Medulla oblongata (tissue), 1 donor: ENCODE measurements around the gene TBC1D8.

Experiments
- DNase-seq: peaks from one replicate; pipeline ENCODE4 v3.0.0-alpha.2; 2015; ENCODE audit errors: extremely low spot score

TBC1D8 gene

GRCh38 chr2:100980046-100980445 lies 171.1 kb downstream of the TBC1D8 start:
- DNase-seq = no peak

DNA sequence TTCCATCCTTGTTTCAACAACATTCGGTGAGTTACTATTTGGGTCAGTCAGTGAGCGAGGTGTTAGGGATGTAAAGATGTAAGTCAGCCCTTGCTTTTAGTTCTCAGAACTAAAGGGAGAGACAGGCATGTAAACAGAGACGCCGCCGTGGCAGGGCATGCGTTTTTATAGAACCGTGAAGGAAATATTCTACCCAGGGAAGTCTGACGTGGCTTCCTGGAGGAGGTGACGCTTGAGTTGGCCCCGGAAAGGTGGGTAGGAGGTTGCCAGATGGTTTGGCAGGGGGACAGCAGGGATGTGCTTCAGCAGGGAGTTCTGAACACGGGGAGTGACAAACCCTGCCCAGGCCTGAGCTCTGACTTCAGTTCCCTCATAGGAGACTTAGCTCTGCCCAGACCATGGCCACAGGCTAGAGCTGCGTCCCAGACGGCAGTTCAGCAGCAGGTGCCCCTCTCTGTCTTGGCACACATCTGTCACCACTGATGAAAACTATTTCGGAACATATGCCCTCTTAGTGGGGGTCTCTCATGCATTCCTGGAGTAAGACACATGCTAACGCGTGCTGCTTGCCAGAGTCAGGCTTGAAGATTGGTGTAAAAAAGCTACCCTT lies 172.5 kb downstream of the TBC1D8 start:
- no peak for DNase-seq

DNA sequence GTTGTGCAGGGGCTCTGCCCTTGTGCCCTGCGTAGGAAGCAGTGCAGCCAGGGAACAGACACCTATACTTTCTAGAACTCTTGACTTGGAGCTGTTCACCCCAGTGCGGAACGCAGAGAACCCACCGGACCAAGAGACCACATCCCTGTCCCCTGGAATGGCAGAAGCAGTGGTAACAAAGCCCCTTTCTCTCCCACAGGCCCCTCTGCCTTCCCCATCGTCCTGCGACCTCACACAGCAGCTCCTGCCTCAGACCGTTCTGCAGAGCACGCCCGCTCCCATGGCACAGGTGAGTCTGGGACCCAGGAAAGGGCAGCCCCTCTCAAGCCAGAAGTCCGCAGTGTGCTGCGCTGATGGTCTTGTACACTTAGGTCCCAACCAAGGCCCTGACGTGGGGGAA lies 173.7 kb downstream of the TBC1D8 start:
- DNase-seq = no peak

DNA sequence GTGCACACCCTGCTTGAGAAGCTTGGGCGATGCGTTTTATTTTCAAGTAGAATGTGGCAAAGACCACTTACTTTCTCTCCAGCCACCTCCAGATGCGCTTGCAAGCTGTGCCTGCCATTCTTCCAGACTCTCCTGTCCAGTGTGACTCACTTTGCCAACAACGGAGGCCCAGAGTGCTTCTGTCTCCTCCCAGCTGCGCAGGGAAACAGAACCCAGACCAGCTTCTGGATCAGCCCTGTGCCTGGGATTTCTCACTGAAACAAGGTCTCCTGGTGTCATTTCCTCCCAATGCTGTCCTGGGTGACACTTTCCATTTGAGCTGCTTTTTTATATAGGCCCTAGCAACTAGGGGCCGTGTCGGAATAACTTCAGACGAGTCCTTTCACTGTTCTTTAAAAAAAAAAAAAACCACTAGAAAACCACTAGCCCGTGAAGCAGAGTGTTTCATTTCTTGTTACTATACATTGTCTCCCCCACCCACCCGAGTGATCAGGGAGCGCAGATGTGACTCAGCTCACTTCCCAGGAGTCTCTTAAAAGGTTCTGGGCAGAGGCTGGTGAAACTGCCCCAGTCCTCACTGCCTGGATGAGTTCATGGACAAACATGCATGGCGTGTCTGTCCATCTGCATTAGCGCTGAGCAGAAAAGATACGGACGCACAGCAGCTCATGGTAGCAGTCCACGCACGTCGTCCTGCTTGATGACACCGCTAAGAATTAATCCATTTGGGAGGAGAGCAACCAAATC lies 174.4 kb downstream of the TBC1D8 start:
- no peak for DNase-seq

- no peak for DNase-seq
Measured at GRCh38 chr2:100976061-100976460, 175.1 kb downstream of the TBC1D8 start.

- no peak for DNase-seq
Measured at GRCh38 chr2:100975521-100975785, 175.7 kb downstream of the TBC1D8 start.

- no peak for DNase-seq
Measured at GRCh38 chr2:100974712-100975520, 176.3 kb downstream of the TBC1D8 start.

GRCh38 chr2:100972452-100972851 lies 178.7 kb downstream of the TBC1D8 start:
- no peak for DNase-seq

DNA sequence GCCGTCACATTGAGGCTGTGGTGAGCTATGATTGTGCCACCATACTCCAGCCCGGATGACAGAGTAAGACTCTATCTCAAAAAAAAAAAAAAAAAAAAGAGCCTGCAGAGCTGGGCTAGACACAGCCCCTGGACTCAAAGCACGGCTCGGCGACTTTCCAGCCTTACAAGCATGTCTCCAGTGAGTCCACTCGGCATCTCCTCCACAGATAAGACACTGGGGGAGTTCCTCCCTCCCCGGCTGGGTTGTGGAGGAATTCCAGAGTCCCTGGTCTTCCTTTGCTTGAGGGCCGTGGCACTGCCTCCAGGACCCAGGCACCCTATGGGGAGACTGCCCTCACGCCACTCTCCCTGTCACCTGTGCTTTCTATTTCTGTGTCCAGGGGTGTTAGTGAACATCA lies 180.0 kb downstream of the TBC1D8 start:
- DNase-seq = no peak

DNA sequence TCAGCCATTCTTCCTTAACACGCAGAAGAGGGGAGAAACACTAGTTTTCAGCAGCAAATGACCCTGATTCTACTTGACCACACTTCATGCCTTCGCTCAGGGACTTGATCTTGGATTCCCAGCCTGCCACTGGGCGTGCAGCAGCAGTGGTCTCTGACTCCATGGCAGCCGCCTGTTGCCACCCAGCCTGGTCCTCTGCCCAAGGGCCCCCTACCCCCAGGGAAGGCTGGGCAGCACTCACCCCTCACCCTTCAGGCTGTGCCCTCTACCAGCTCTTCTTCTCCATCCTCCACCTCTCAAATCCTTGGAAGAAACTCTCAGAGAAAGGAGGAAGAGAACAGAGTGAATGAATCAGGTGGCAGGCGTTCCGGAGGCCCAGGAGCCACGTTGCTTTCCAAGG lies 181.2 kb downstream of the TBC1D8 start:
- DNase-seq = no peak

DNA sequence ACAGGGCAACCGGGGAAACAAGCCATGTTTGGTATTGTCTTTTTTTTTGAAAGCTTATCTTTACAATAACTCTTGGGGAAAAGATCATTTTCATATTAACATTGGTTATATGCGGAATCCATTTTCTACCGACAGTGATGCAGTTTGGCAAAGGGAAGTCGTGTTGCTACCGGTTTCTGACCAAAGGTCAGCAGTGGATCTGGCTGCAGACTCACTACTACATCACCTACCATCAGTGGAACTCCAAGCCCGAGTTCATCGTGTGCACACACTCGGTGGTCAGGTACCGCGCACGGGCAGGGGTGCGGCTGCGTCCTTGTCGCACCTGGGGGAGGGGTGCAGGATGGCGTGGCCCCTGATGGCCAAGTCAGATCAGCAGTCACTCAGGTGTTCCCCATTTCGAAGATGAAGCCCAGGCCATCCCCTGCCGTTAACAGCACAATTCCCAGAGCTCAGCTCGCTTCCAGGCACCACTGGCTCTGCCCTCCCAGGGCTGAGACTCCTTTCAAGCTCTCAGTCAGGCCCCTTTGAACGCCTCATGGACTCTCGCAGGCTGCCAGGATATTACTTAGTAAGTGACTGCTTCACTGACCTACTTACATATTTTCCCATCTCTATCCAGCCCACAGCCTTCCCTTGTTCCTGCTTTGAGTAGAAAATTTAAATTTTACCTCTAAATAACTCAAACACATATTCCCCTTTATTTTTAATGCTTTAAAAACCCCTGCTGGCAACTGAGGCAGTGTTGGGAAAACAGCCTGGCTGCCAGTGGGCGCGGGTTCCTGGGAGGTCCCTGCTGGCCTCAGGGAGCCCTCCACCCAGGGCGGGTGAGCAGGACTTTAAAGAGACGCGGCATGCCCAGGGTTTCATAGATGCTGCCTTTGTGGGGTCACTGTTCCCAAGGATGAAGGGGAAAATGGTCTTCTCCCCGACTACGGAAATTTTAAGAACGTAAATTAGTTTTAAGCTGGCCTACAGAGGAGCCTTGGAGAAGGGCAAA lies 182.7 kb downstream of the TBC1D8 start:
- peak; percentile 9 for DNase-seq

- DNase-seq = peak; percentile 21
Measured at GRCh38 chr2:100967716-100968115, 183.5 kb downstream of the TBC1D8 start.

GRCh38 chr2:100965596-100965995 lies 185.6 kb downstream of the TBC1D8 start:
- no peak for DNase-seq

DNA sequence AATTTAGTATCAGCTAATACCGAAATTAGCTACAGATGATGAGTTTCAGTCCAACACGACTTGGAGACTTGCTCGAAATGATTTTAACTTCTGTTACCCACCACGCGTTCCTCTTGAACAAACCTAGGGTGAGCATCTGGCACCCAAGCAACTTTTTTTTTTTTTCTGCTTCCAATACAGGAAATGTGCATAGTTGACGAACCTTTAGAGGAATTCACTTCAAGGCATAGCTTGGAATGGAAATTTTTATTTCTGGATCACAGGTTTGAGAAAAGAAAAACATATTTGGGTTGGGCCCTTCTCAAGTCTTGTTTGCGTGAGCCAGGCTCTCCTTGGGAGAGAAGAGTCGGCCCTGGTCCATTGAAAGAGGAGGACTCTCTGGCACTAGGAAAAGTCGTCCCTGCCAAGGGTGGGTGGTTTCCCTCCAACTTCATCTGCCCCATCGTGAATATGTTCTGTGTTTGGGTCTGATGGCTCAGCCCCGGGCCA lies 186.5 kb downstream of the TBC1D8 start:
- no peak for DNase-seq

DNA sequence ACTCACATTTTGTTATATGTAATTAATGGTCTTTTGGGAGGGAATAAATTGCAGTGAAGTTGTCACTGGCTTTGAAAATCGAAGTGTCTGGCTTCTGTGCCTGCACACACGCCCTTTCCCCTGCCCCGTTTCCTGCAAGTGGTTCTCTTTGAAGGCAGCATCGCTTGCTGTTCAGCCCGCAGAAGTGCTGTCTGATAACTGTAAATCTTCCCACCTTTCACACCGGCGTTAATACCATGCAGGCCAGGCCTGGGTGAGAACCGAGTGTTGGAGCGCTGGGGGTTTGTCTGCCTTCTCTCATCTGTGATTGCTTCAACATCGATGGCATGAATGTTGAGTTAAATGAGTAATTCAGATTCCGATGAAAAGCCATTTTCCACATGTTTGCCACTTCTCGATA lies 187.0 kb downstream of the TBC1D8 start:
- DNase-seq = no peak

DNA sequence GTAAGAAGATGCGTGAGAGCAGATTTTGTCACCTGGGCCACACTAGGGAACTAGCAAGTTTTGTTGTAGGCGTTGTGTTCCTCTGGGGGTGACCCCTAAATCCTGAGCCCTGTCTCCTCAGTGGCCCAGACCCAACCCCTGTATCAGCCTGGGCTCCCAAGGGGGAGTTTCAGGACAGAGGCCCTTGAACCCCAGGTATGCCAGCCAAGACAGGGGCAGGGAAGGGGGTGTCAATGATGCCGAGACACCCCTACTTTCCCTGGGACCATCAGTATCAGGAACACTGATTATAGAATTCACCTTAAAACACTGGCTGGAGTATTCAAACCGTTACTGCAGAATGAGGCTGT lies 188.2 kb downstream of the TBC1D8 start:
- DNase-seq = no peak

- no peak for DNase-seq
Measured at GRCh38 chr2:100962366-100963025, 188.7 kb downstream of the TBC1D8 start.

DNA sequence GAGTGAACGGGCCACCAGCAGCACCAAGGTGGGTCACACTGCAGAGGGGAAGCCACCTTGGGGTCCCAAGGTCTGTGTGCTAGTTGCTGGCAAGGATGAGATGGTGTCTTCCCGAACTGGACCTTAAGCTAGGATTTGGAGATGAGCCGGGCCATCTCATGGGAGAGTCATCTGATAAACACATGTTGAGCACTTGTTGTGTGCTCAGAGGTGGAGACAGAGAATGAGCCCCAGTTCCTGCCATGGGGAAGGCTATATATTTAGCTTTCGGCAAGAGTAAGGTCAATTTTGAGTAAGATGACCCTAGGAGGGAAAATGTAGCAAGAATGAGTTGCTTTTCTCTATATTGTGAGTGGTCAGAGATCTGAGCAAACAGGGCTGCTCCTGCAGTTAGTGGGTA lies 190.5 kb downstream of the TBC1D8 start:
- DNase-seq = no peak

DNA sequence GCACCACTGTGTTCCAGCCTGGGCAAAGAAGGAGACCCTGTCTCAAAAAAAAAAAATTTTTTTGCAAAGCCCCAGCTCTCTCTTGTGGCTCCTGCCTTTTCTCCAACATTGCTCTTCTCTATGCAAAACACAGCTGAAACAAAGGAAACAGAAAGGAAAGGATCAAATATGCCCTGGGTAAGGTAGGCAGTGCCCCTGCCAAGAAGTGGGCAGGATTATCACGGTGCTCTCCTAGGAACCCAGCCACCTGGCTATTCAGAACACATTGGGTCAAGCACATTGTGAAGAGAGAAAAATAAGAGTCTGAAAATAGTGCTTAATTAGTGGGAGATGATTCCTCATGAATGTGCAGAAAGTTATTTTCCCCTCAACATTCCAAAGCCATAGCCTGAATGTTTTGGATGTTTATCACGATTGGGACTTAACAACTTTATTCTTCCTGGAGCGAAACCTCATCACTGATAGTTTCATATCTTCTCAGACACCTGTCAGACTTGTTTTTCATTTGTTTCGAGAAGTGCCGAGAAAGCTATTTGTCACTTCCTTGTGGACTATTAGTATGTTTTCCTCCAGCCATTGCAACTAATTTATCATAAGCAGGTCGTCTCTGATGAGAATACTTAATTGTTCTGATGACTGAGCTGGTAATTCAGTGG lies 191.8 kb downstream of the TBC1D8 start:
- no peak for DNase-seq

- peak; percentile 33 for DNase-seq
Measured at GRCh38 chr2:100957996-100958653, 193.1 kb downstream of the TBC1D8 start.
